Spleen (tissue), 11 donors: Measurements from ENCODE around the gene SUPT5H. TPM values are rescaled to one million over a fixed set of nuclear protein-coding genes. Genes with fewer than 3 reads are reported as not detected.

Source experiments
- DNase-seq: peaks from one replicate; pipeline ENCODE4 v3.0.0-alpha.2; 2020
- H3K27ac ChIP-seq, 8 donors: fragments of 200-600 bp; sonication (generic) in 7 of 8; 1 replicate in 4 of 8; 2 replicates in 4 of 8; pipeline versions ENCODE4 v1.5.0 to v1.8.0; 2016 to 2021; ENCODE audit warnings: inconsistent platforms in 4 of 8, mild to moderate bottlenecking in 4 of 8, moderate library complexity in 1 of 8
- H3K27me3 ChIP-seq, 7 donors: fragments of 200-600 bp; sonication (generic) in 6 of 7; replicated peaks in 1 of 7; 1 replicate in 4 of 7; 2 replicates in 3 of 7; pipeline versions ENCODE4 v1.5.0 to v1.8.0; 2016 to 2021; ENCODE audit warnings: inconsistent platforms in 3 of 7, mild to moderate bottlenecking in 1 of 7
- H3K36me3 ChIP-seq, 6 donors: fragments of 200-600 bp; sonication (generic) in 5 of 6; 1 replicate in 4 of 6; 2 replicates in 2 of 6; pipeline versions ENCODE4 v1.5.0 to v1.8.0; 2016 to 2021; ENCODE audit warnings: inconsistent platforms in 2 of 6
- H3K4me1 ChIP-seq, 6 donors: fragments of 200-600 bp; sonication (generic) in 5 of 6; 1 replicate in 3 of 6; 2 replicates in 3 of 6; pipeline versions ENCODE4 v1.5.0 to v1.8.0; 2016 to 2021; ENCODE audit warnings: inconsistent platforms in 3 of 6
- H3K4me3 ChIP-seq, 8 donors: fragments of 200-600 bp; sonication (generic) in 7 of 8; 1 replicate in 4 of 8; 2 replicates in 4 of 8; pipeline versions ENCODE4 v1.5.0 to v1.8.0; 2016 to 2021; ENCODE audit warnings: inconsistent platforms in 4 of 8, mild to moderate bottlenecking in 4 of 8, moderate library complexity in 2 of 8
- H3K9me3 ChIP-seq, 8 donors: fragments of 200-600 bp; sonication (generic) in 7 of 8; 1 replicate in 4 of 8; 2 replicates in 4 of 8; pipeline versions ENCODE4 v1.5.0 to v1.8.0; 2016 to 2021; ENCODE audit warnings: inconsistent platforms in 4 of 8
- CTCF ChIP-seq, 11 experiments: fragments of 200-600 bp in 7 of 11; fragments of 450-650 bp in 4 of 11; sonication (generic) in 4 of 11; IDR thresholded peaks in 8 of 11; conservative IDR thresholded peaks in 3 of 11; 1 replicate in 7 of 11; 2 replicates in 4 of 11; pipeline versions ENCODE4 v1.4.0 to v1.8.0; 2016 to 2021; ENCODE audit warnings: antibody characterized with exemption in 11 of 11, inconsistent platforms in 4 of 11, mild to moderate bottlenecking in 1 of 11
- POLR2A ChIP-seq, 3 donors: fragments of 450-650 bp; IDR thresholded peaks; one replicate each; pipeline ENCODE4 v1.5.1; 2017; ENCODE audit warnings: antibody characterized with exemption in 3 of 3, mild to moderate bottlenecking in 1 of 3
- POLR2AphosphoS5 ChIP-seq, 3 donors: sonication (generic); formaldehyde crosslinking; IDR thresholded peaks; one replicate each; pipeline ENCODE4 v1.5.1; 2017; ENCODE audit warnings: antibody characterized with exemption in 3 of 3
- WGBS, 5 donors: extraction: QIAGEN DNeasy Blood & Tissue Kit in 3 of 5; methylation state at CpG; one replicate each; pipeline versions ENCODE4 v1.1.5 to v1.1.7; 2013 to 2018; 5-methylcytosine and 5-hydroxymethylcytosine counted together
- intact Hi-C: fragments of 100-400 bp; cut with DNase I; formaldehyde crosslinking; loops from one replicate; pipeline ENCODE4 v1.15.0; 2023; ENCODE audit warnings: low total_unique reads
- polyA plus RNA-seq, 3 donors: library from polyadenylated mRNA; stranded (reverse); fragments of 200-250 nt; gene quantifications; one replicate each; pipeline ENCODE4 v1.2.1, GENCODE V29; 2013
- total RNA-seq, 7 donors: library from RNA; depleted of rRNA in 3 of 7; stranded (reverse); fragments of >200 nt in 3 of 7; fragmentation: NEBNext Ultra II Directional in 4 of 7; extraction: Animal tissue kit (Norgen Biotek cat#: 25700) in 4 of 7; gene quantifications; one replicate each; pipeline versions ENCODE4 v1.1.0 to v1.2.1, GENCODE V29; 2016 to 2021
- donor health status: healthy with polysubstance abuse.
- donor health status: DM: no; HTN: no; CAD: no; lungs with moderate emphysema.
- donor health status: DM: no; HTN: no; CAD: no.
- donor health status: Bipolar disorder and iron deficiency.
- donor health status: healthy.
- donor health status: DM: no; HTN: no; CAD: no.
- donor health status: DM: yes; HTN: yes; CAD: no.

The SUPT5H gene
- total and polyA plus RNA-seq, 10 donors: 95.8 to 225 (median 109) TPM

DNA sequence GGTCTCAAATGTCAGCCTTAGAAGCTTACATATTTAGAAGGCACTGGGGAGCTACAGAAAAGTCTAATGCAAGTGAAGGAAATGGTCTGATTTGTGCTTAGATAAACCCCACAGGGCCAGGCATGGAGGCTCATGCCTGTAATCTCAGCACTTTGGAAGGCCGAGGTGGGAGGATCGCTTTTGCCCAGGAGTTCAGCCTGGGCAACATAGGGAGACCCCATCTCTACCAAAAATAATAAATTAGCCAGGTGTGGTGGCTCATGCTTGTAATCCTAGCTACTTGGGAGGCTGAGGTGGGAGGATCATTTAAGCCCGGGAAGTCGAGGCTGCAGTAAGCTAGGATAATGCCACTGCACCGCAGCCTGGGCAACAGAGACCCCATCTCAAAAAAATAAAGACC lies 50.7 kb downstream of the SUPT5H start:
- intact Hi-C loops: no loop called here

DNA sequence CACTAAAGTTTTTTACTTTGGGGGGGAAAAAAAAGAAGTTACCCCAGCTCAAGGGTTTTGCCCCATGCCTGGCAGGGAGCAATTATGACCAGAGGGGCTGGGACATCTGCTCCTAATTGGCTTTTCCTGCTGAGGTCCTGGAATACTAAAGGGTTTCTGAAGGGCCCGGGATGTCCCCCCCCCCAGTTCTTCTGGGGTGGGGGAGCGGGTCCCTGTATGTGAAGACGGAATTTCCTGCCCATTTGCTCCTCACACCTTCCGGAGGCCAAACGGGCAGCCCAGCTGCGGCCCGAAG lies 52.3 kb downstream of the SUPT5H start:
- Histone ChIP-seq H3K4me3 (peak overlapping the region in 4 of 8 donors; percentile 25 to 65 (median 30)), H3K27me3 (peaks cover 3 to 74% (median 40%) of the 10 kb centered on the region in 7 donors), H3K27ac (no peak overlapping the region), H3K4me1 (peaks cover 14 to 26% (median 23%) of the 10 kb centered on the region in 6 donors), H3K9me3 (no peaks in the 10 kb centered on the region), H3K36me3 (no peaks in the 10 kb centered on the region)
- 0 to 1% (median 0%) methylated on average over 6 to 7 of the region's 7 CpGs; no CpG with 5 or more reads in 1 of the 5 donors for WGBS, 5 donors
- no peak for TF ChIP-seq POLR2A (IDR thresholded peaks at IDR 0.05)
- TF ChIP-seq POLR2AphosphoS5 (IDR thresholded peaks at IDR 0.05): no peak
- peak in 1 of 11 experiments; percentile 40 for TF ChIP-seq CTCF (IDR thresholded peaks at IDR 0.05 in 8 of 11, conservative IDR thresholded peaks at IDR 0.05 in 3 of 11)
- intact Hi-C loops: no loop called here
- DNase-seq: no peak

More for the DNA sequence above, 50.7 kb downstream of the SUPT5H start:
- Histone ChIP-seq H3K4me3 (no peak overlapping the region), H3K36me3 (peaks cover 0 to 13% (median 9%) of the 10 kb centered on the region in 6 donors), H3K27me3 (peaks cover 3 to 58% (median 33%) of the 10 kb centered on the region in 7 donors), H3K27ac (no peak overlapping the region), H3K9me3 (no peaks in the 10 kb centered on the region), H3K4me1 (peaks cover 14 to 23% (median 21%) of the 10 kb centered on the region in 6 donors)
- WGBS, 5 donors: 83 to 94% (median 85%) methylated on average over 5 of the region's 5 CpGs
- DNase-seq: no peak
- TF ChIP-seq POLR2AphosphoS5 (IDR thresholded peaks at IDR 0.05) (no peak), POLR2A (IDR thresholded peaks at IDR 0.05) (no peak), CTCF (IDR thresholded peaks at IDR 0.05 in 8 of 11, conservative IDR thresholded peaks at IDR 0.05 in 3 of 11) (no peak)

DNA sequence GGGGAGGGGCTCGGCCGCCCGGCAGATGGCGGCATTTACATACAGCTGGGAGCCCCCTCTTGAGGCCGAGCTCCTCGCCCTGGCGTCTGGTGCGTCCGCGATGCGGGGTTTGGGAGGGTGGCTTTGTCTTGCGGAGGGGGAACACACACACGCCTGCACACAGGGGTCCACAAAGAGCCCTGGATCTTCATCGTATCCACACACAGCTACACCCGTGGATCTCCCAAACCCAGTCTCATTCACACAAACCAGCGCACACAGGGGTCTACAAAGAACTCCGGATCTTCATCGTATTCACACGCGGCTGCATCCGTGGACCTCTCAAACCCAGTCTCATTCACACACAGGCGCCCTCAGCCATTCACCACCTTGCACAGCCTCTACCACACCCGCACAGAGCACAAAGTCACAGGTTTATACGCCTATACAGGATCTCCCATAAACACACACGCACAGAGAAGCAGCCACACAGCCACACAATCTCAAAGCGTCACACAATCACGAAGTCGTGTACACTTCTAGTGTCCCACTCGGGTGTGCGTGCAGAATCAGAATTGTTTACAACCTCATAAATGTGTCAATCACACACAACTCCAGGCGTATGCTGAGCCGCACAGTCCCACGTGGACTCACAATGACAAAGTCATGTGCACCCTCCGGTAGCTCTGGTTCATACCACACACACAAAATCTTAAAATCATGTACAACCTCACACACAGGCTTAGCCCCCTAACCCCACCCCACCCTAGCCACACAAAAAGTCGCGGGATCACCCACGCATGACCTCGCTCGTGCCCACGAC lies 52.8 kb downstream of the SUPT5H start:
- 1 to 2% (median 1%) methylated on average over 38 to 40 of the region's 40 CpGs for WGBS, 5 donors
- Histone ChIP-seq H3K4me3 (peak overlapping the region in 6 of 8 donors; percentile 22 to 65 (median 26)), H3K36me3 (no peaks in the 10 kb centered on the region), H3K9me3 (no peaks in the 10 kb centered on the region), H3K27ac (no peak overlapping the region), H3K27me3 (peaks cover 3 to 79% (median 45%) of the 10 kb centered on the region in 7 donors), H3K4me1 (peaks cover 14 to 32% (median 28%) of the 10 kb centered on the region in 6 donors)
- peak in 1 of 3 donors; percentile 30 for TF ChIP-seq POLR2AphosphoS5 (IDR thresholded peaks at IDR 0.05)
- no peak for TF ChIP-seq POLR2A (IDR thresholded peaks at IDR 0.05)
- TF ChIP-seq CTCF (IDR thresholded peaks at IDR 0.05 in 8 of 11, conservative IDR thresholded peaks at IDR 0.05 in 3 of 11): peak in 4 of 11 experiments; percentile 19 to 40 (median 35)
- no peak for DNase-seq
- intact Hi-C loops: no loop called here
